CD14-positive monocyte (primary cell): Measurements from ENCODE around the gene TUBB4B. TPM values are rescaled to one million over a fixed set of nuclear protein-coding genes. Genes with fewer than 3 reads are reported as not detected.

Experiments
- DNase-seq, 3 donors: peaks; one replicate each; pipeline ENCODE4 v3.0.0-alpha.2; 2011 to 2022
- H2AFZ ChIP-seq: 2 replicates; pipeline ENCODE4 v1.6.0; 2012; ENCODE audit warnings: mild to moderate bottlenecking, low read depth, low read length, inconsistent platforms; ENCODE audit not compliant: insufficient read depth, poor library complexity, severe bottlenecking
- H3K27ac ChIP-seq, 2 donors: 1 replicate in 1 of 2; 2 replicates in 1 of 2; pipeline ENCODE4 v1.5.1; 2012 to 2013; ENCODE audit warnings: low read length in 2 of 2, control low read depth in 1 of 2, inconsistent platforms in 1 of 2, low read depth in 1 of 2, mild to moderate bottlenecking in 1 of 2
- H3K27me3 ChIP-seq, 2 donors: one replicate each; pipeline versions ENCODE4 v1.6.0 to v1.6.1; 2011 to 2013; ENCODE audit warnings: low read length in 2 of 2; ENCODE audit not compliant: control insufficient read depth in 2 of 2, insufficient read depth in 2 of 2
- H3K36me3 ChIP-seq, 2 donors: replicated peaks in 1 of 2; 1 replicate in 1 of 2; 2 replicates in 1 of 2; pipeline versions ENCODE4 v1.5.1 to v1.6.1; 2012 to 2013; ENCODE audit warnings: low read length in 2 of 2, control low read depth in 1 of 2, inconsistent platforms in 1 of 2, mild to moderate bottlenecking in 1 of 2; ENCODE audit not compliant: insufficient read depth in 2 of 2, control insufficient read depth in 1 of 2
- H3K4me1 ChIP-seq, 2 donors: 1 replicate in 1 of 2; 2 replicates in 1 of 2; pipeline versions ENCODE4 v1.5.1 to v1.6.1; 2012 to 2013; ENCODE audit warnings: low read length in 2 of 2, control low read depth in 1 of 2, inconsistent platforms in 1 of 2, mild to moderate bottlenecking in 1 of 2, moderate library complexity in 1 of 2; ENCODE audit not compliant: insufficient read depth in 2 of 2, control insufficient read depth in 1 of 2
- H3K4me2 ChIP-seq: replicated peaks from 2 replicates; pipeline ENCODE3; 2012; ENCODE audit warnings: low read length, moderate library complexity, mild to moderate bottlenecking; ENCODE audit not compliant: poor library complexity, severe bottlenecking; ENCODE audit errors: extremely low read depth
- H3K4me3 ChIP-seq, 3 experiments: fragments of 200-600 bp in 1 of 3; sonication (generic) in 1 of 3; replicated peaks in 1 of 3; 1 replicate in 2 of 3; 2 replicates in 1 of 3; pipeline ENCODE4 v1.5.1; 2011 to 2013; ENCODE audit warnings: low read length in 3 of 3, mild to moderate bottlenecking in 3 of 3, control low read depth in 2 of 3, low read depth in 2 of 3, inconsistent platforms in 1 of 3, moderate library complexity in 1 of 3
- H3K79me2 ChIP-seq: 2 replicates; pipeline ENCODE4 v1.6.0; 2012; ENCODE audit warnings: mild to moderate bottlenecking, control low read depth, inconsistent platforms, low read length, moderate library complexity; ENCODE audit not compliant: insufficient read depth
- H3K9ac ChIP-seq: 2 replicates; pipeline ENCODE4 v1.6.0; 2017; ENCODE audit warnings: low read length, mild to moderate bottlenecking; ENCODE audit not compliant: insufficient read depth, poor library complexity, severe bottlenecking
- H3K9me3 ChIP-seq, 2 donors: replicated peaks in 1 of 2; 1 replicate in 1 of 2; 2 replicates in 1 of 2; pipeline versions ENCODE4 v1.5.1 to v1.6.1; 2012 to 2013; ENCODE audit warnings: low read length in 2 of 2, control low read depth in 1 of 2; ENCODE audit not compliant: control insufficient read depth in 1 of 2, insufficient read depth in 1 of 2
- H4K20me1 ChIP-seq: 2 replicates; pipeline ENCODE4 v1.6.0; 2012; ENCODE audit warnings: mild to moderate bottlenecking, low read length, control low read depth, moderate library complexity; ENCODE audit not compliant: insufficient read depth
- H3K27ac Mint-ChIP-seq, 7 donors: one replicate each; pipeline ENCODE4 v1.8.0; 2020; ENCODE audit warnings: mild to moderate bottlenecking in 7 of 7, mixed read lengths in 7 of 7, moderate library complexity in 6 of 7, inconsistent platforms in 2 of 7
- H3K27me3 Mint-ChIP-seq, 3 donors: one replicate each; pipeline ENCODE4 v1.8.0; 2021 to 2022; ENCODE audit warnings: low read depth in 3 of 3, mild to moderate bottlenecking in 3 of 3, mixed read lengths in 3 of 3, moderate library complexity in 3 of 3, inconsistent platforms in 1 of 3
- H3K36me3 Mint-ChIP-seq, 2 donors: one replicate each; pipeline ENCODE4 v1.8.0; 2020; ENCODE audit warnings: mixed read lengths in 2 of 2, inconsistent platforms in 1 of 2, mild to moderate bottlenecking in 1 of 2
- H3K4me1 Mint-ChIP-seq: one replicate; pipeline ENCODE4 v1.8.0; 2020; ENCODE audit warnings: mild to moderate bottlenecking, mixed read lengths
- H3K4me3 Mint-ChIP-seq, 2 donors: one replicate each; pipeline ENCODE4 v1.8.0; 2020; ENCODE audit warnings: mild to moderate bottlenecking in 2 of 2, mixed read lengths in 2 of 2, moderate library complexity in 1 of 2
- H3K9me3 Mint-ChIP-seq, 7 donors: one replicate each; pipeline ENCODE4 v1.8.0; 2020 to 2022; ENCODE audit warnings: mixed read lengths in 7 of 7, mild to moderate bottlenecking in 6 of 7, moderate library complexity in 6 of 7, inconsistent platforms in 2 of 7
- CTCF ChIP-seq: fragments of 200-600 bp; IDR thresholded peaks from one replicate; pipeline ENCODE4 v1.8.0; 2022; ENCODE audit warnings: antibody characterized with exemption, mild to moderate bottlenecking
- WGBS: methylation state at CpG from one replicate; pipeline ENCODE4 v1.1.5; 2013; ENCODE audit warnings: missing lambda C conversion rate; ENCODE audit not compliant: insufficient coverage; 5-methylcytosine and 5-hydroxymethylcytosine counted together
- intact Hi-C, 2 donors: fragments of 100-400 bp; cut with micrococcal nuclease; formaldehyde crosslinking; loops; one replicate each; pipeline versions ENCODE4 v1.15.0 to v1.15.1; 2023
- polyA plus RNA-seq, 3 donors: library from polyadenylated mRNA; depleted of rRNA in 1 of 3; unstranded in 2 of 3; stranded (reverse) in 1 of 3; fragments of 300-500 nt in 2 of 3; fragments of >200 nt in 1 of 3; fragmentation: Illumina TruSeq in 2 of 3; gene quantifications; 1 replicate in 2 of 3; 2 replicates in 1 of 3; pipeline ENCODE4 v1.2.3, GENCODE V29; 2012 to 2021

Gene TUBB4B
- polyA plus RNA-seq, 3 donors, result 58.1 to 284 (median 70.8) TPM

GRCh38 chr9:137223078-137223970 lies 17.8 kb upstream of the TUBB4B start:
- peak overlapping the region; percentile 68 to 90 (median 82) for H3K27ac Mint-ChIP-seq
- Histone ChIP-seq H3K27me3 (peaks cover 0 to 22% of the 10 kb centered on the region in 2 donors), H3K79me2 (no peaks in the 10 kb centered on the region), H3K4me3 (peak overlapping the region; percentile 70 to 92 (median 73)), H3K36me3 (no peaks in the 10 kb centered on the region), H4K20me1 (no peaks in the 10 kb centered on the region), H3K9me3 (no peaks in the 10 kb centered on the region), H3K4me1 (peaks cover 33 to 44% of the 10 kb centered on the region in 2 donors), H3K9ac (peak overlapping the region; percentile 91), H2AFZ (peak overlapping the region; percentile 99), H3K4me2 (peak overlapping the region; percentile 100), H3K27ac (peak overlapping the region; percentile 49 to 90)
- intact Hi-C loops, result loop anchor here (1.0 to 5.0 kb wide), 5 partner anchors 18 to 96 kb away; partner anchors contain the start of genes TPRN (in 2 of the 2), ANAPC2 (in 1 of the 2), NDOR1 (in 1 of the 2) and SSNA1 (in 1 of the 2)
- peaks cover 25% of the 10 kb centered on the region for H3K4me1 Mint-ChIP-seq
- peaks cover 8 to 33% (median 13%) of the 10 kb centered on the region in 3 donors for H3K27me3 Mint-ChIP-seq
- DNase-seq, result peak; percentile 98 to 99 (median 99)
- H3K4me3 Mint-ChIP-seq, result peak overlapping the region; percentile 90 to 93
- peaks cover 0 to 2% (median 0%) of the 10 kb centered on the region in 7 donors for H3K9me3 Mint-ChIP-seq
- no peak for TF ChIP-seq CTCF
- no peaks in the 10 kb centered on the region for H3K36me3 Mint-ChIP-seq
- under 1% methylated on average over 60 of the region's 63 CpGs for whole genome bisulfite sequencing

- 59% methylated on average over 19 of the region's 23 CpGs for WGBS
- Mint-ChIP-seq H3K9me3 (peaks cover 0 to 2% (median 0%) of the 10 kb centered on the region in 7 donors), H3K4me3 (peak within 1 kb of the TSS; percentile 79 to 90), H3K27ac (peak within 1 kb of the TSS in 3 of 7 donors; percentile 68 to 77 (median 75)), H3K27me3 (peaks cover 7 to 46% (median 13%) of the 10 kb centered on the region in 3 donors), H3K36me3 (no peaks in the 10 kb centered on the region), H3K4me1 (peaks cover 20% of the 10 kb centered on the region)
- TF ChIP-seq CTCF, result no peak
- no peaks in the 10 kb centered on the region for H3K79me2 ChIP-seq
- H2AFZ ChIP-seq, result peak within 1 kb of the TSS; percentile 99
- H3K4me1 ChIP-seq, result peaks cover 29 to 35% of the 10 kb centered on the region in 2 donors
- H3K36me3 ChIP-seq, result no peaks in the 10 kb centered on the region
- peak within 1 kb of the TSS; percentile 100 for H3K4me2 ChIP-seq
- intact Hi-C loops, result loop anchor here (1.0 to 5.0 kb wide), 3 partner anchors 36 to 108 kb away; no protein-coding TSS in a partner anchor
- H3K27me3 ChIP-seq, result peaks cover 0 to 23% of the 10 kb centered on the region in 2 donors
- peak in 1 of 3 donors; percentile 62 for DNase-seq
- H3K4me3 ChIP-seq, result peak within 1 kb of the TSS; percentile 70 to 92 (median 73)
- no peaks in the 10 kb centered on the region for H3K9me3 ChIP-seq
- peak within 1 kb of the TSS; percentile 49 to 90 for H3K27ac ChIP-seq
- H3K9ac ChIP-seq, result peak within 1 kb of the TSS; percentile 91
- H4K20me1 ChIP-seq, result no peaks in the 10 kb centered on the region
Measured at GRCh38 chr9:137224830-137225694, 16.0 kb upstream of the TUBB4B start, which contains the start of gene CYSRT1. TSS of gene CYSRT1 (plus strand) at chr9:137225174. CDS start at chr9:137225622, 448 bp downstream.
